HFFc6 (cell line): ENCODE results near the gene MDM2. TPM values are rescaled to one million over a fixed set of nuclear protein-coding genes. Genes with fewer than 3 reads are reported as not detected.

ENCODE experiments used
- DNase-seq: peaks from one replicate; pipeline ENCODE4 v3.0.0-alpha.2; 2018
- H3K27ac Mint-ChIP-seq: 2 replicates; pipeline ENCODE4 v1.8.0; 2020; ENCODE audit warnings: mild to moderate bottlenecking, mixed read lengths
- H3K27me3 Mint-ChIP-seq: 2 replicates; pipeline ENCODE4 v1.8.0; 2021; ENCODE audit warnings: mild to moderate bottlenecking, moderate library complexity, mixed read lengths; ENCODE audit not compliant: insufficient read depth
- H3K36me3 Mint-ChIP-seq: 2 replicates; pipeline ENCODE4 v1.8.0; 2021; ENCODE audit warnings: low read depth, mixed read lengths
- H3K4me1 Mint-ChIP-seq: 2 replicates; pipeline ENCODE4 v1.8.0; 2020; ENCODE audit warnings: low read depth, mixed read lengths
- H3K4me3 Mint-ChIP-seq: 2 replicates; pipeline ENCODE4 v1.8.0; 2020; ENCODE audit warnings: mild to moderate bottlenecking, moderate library complexity, mixed read lengths
- H3K9me3 Mint-ChIP-seq: 2 replicates; pipeline ENCODE4 v1.8.0; 2020; ENCODE audit warnings: mild to moderate bottlenecking, mixed read lengths
- total RNA-seq, 6 experiments: library from RNA; stranded (reverse); fragmentation: NEBNext Ultra II Directional; extraction: Animal tissue kit (Norgen Biotek cat#: 25700); gene quantifications; 2 replicates in 1 of 6; 3 replicates in 5 of 6; pipeline ENCODE4 v1.2.3, GENCODE V29; 2021
- TF ChIP-seq, protein P1 (sequence below): fragments of 200-600 bp; sonication (generic); IDR thresholded peaks from 2 replicates; pipeline ENCODE4 v1.5.0; 2021; ENCODE audit warnings: antibody characterized with exemption, mild to moderate bottlenecking

Gene MDM2
- total RNA-seq, 6 experiments from 2014 or later = 216 to 270 (median 236) TPM

DNA sequence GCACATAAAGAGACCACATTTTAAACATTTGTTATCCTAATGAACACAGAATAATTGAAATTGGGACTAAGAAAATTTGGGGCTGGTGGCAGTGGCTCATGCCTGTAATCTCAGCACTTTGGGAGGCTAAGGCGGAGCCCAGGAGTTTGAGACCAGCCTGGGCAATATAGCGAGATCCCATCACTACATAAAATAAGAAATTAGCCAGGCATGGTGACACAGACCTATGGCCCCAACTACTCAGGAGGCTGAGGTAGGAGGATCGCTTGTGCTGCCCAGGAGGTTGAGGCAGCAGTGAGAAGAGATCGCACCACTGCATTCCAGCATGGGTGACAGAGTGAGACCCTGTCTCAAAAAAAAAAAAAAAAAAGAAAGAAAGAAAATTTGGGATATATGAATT is 65.3 kb downstream of the MDM2 start:
- Mint-ChIP-seq H3K27ac (no peak overlapping the region), H3K9me3 (no peaks in the 10 kb centered on the region; the same call in 1 of the 2 replicates), H3K36me3 (no peaks in the 10 kb centered on the region), H3K4me3 (no peak overlapping the region), H3K4me1 (no peaks in the 10 kb centered on the region), H3K27me3 (peaks cover 5% of the 10 kb centered on the region)
- TF ChIP-seq, protein P1, sequence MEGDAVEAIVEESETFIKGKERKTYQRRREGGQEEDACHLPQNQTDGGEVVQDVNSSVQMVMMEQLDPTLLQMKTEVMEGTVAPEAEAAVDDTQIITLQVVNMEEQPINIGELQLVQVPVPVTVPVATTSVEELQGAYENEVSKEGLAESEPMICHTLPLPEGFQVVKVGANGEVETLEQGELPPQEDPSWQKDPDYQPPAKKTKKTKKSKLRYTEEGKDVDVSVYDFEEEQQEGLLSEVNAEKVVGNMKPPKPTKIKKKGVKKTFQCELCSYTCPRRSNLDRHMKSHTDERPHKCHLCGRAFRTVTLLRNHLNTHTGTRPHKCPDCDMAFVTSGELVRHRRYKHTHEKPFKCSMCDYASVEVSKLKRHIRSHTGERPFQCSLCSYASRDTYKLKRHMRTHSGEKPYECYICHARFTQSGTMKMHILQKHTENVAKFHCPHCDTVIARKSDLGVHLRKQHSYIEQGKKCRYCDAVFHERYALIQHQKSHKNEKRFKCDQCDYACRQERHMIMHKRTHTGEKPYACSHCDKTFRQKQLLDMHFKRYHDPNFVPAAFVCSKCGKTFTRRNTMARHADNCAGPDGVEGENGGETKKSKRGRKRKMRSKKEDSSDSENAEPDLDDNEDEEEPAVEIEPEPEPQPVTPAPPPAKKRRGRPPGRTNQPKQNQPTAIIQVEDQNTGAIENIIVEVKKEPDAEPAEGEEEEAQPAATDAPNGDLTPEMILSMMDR = no peak
- no peak for DNase-seq

DNA sequence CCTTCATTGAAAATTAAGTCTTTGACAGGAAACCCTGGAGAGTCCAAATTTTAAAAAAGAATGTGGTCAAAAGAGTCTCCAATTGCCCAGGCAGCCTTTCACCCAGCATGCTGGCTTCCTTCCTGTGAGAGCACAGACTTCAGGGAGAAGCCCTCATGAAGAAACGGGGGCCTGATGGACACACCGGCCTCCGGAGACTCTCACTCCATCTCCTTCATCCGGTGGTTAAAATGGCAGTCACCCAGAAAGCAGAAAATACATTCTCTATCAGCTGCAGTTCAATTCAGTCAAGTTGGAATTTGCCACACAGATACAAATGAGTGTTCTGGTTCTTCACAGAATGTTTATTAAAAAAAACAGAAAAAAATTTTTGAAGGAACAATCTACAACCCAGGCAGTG is 68.5 kb downstream of the MDM2 start:
- Mint-ChIP-seq H3K27ac (no peak overlapping the region), H3K4me3 (no peak overlapping the region), H3K27me3 (0 out of 2 replicates have a peak, but pooled peaks cover 2% of the 10 kb centered on the region), H3K4me1 (no peaks in the 10 kb centered on the region), H3K9me3 (no peaks in the 10 kb centered on the region; the same call in 1 of the 2 replicates), H3K36me3 (no peaks in the 10 kb centered on the region)
- TF ChIP-seq, protein P1 = no peak
- DNase-seq = no peak

DNA sequence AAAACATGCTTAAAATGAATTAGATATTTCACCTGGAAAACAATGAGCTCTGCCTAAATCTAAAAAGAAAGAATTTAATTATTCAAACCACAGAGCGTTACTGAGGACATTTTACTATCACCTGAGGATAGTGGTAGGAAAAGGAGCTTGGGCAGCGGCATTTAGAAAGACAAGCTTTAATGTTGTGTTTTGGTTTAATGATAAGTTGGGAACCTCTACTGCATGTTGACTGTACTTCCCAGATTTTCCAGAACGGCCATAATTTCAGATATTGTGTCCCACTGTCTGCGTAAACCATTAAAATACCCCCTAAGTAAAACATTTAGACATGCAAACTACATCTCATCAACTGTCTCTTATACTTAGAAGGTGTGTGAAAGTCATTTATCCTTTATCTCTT is 69.6 kb downstream of the MDM2 start:
- no peak for DNase-seq
- H3K9me3 Mint-ChIP-seq = no peaks in the 10 kb centered on the region; the same call in 1 of the 2 replicates
- H3K27ac Mint-ChIP-seq = no peak overlapping the region
- peaks cover 2% of the 10 kb centered on the region; the same call in 1 of the 2 replicates for H3K27me3 Mint-ChIP-seq
- no peak overlapping the region for H3K4me3 Mint-ChIP-seq
- peaks cover 4% of the 10 kb centered on the region; the same call in 1 of the 2 replicates for H3K36me3 Mint-ChIP-seq
- TF ChIP-seq, protein P1 = no peak
- H3K4me1 Mint-ChIP-seq = no peaks in the 10 kb centered on the region

DNA sequence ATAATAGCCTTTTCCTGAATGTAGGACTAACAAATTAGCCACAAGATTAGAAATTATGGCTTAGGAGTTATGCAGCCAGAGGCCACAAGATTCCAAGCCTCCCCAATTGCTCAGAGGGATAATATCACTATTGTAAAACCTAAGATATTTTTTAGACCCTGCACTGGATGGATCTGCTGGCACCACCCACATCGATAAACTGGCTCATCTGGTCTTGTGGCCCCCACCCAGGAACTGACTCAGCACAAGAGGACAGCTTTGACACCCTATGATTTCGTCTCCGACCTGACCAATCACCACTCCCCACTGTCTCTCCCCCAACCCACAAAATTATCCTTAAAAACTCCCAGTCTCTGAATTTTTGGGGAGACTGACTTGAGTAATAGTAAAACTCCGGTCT is 70.3 kb downstream of the MDM2 start:
- no peaks in the 10 kb centered on the region for H3K4me1 Mint-ChIP-seq
- H3K27me3 Mint-ChIP-seq = peaks cover 2% of the 10 kb centered on the region; the same call in 1 of the 2 replicates
- TF ChIP-seq, protein P1 = no peak
- H3K9me3 Mint-ChIP-seq = no peaks in the 10 kb centered on the region; the same call in 1 of the 2 replicates
- no peak overlapping the region for H3K27ac Mint-ChIP-seq
- H3K4me3 Mint-ChIP-seq = no peak overlapping the region
- H3K36me3 Mint-ChIP-seq = peaks cover 4% of the 10 kb centered on the region; the same call in 1 of the 2 replicates
- no peak for DNase-seq

DNA sequence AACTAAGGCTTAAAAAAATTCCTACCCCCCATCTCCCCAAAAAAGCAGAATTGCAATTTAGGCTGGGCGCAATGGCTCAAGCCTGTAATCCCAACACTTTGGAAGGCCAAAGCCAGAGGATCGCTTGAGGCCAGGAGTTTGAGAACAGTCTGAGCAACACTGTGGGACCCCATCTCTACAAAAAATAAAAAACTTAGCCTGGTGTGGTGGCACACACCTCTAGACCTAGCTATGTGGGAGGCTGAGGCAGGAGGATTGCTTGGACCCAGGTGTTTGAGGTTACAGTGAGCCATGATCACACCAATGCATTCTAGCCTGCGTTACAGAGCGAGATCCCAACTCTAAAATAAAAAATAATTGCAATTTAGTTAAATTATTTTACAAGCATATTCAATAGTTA is 70.9 kb downstream of the MDM2 start:
- Mint-ChIP-seq H3K27me3 (peaks cover 2% of the 10 kb centered on the region; the same call in 1 of the 2 replicates), H3K4me1 (no peaks in the 10 kb centered on the region), H3K36me3 (peaks cover 4% of the 10 kb centered on the region; the same call in 1 of the 2 replicates), H3K27ac (no peak overlapping the region), H3K9me3 (no peaks in the 10 kb centered on the region; the same call in 1 of the 2 replicates), H3K4me3 (no peak overlapping the region)
- TF ChIP-seq, protein P1 = no peak
- no peak for DNase-seq
